ENCODE measurements around the gene VEGFD.

DNA sequence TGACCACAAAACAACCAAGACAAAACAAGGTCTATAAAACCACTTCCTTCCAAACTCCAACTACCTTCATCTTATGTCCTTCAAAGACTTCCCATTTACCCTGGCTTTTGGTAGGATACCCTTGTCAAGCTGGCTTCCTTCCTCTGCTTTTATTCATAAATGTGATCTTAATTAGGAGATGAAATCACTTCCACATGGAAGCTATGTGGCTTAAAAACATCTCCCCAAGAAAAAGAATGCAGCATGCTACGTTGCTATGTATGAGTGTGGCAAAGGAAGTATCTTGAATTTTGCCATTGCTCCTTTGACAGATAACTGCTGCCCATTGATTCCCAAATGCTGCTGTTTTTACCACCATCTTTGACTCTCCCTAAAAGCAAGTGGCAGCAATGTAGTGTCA, 46.4 kb upstream of the VEGFD start:
- no peak for TF ChIP-seq NFRKB (IDR thresholded peaks at IDR 0.05)
- TF ChIP-seq LEF1 (IDR thresholded peaks at IDR 0.05; ENCODE audit: borderline replicate concordance), result no peak
- no peak for TF ChIP-seq ELF4 (IDR thresholded peaks at IDR 0.05)
- no peak for TF ChIP-seq SUZ12 (IDR thresholded peaks at IDR 0.05)
- TF ChIP-seq SP1 (IDR thresholded peaks at IDR 0.05), result no peak
- no peak for TF ChIP-seq L3MBTL2 (conservative IDR thresholded peaks at IDR 0.05)
- TF ChIP-seq FOXM1 (IDR thresholded peaks at IDR 0.05; ENCODE audit: borderline replicate concordance), result no peak
- no peak for TF ChIP-seq ZNF384 (IDR thresholded peaks at IDR 0.05)
- TF ChIP-seq, protein P1, sequence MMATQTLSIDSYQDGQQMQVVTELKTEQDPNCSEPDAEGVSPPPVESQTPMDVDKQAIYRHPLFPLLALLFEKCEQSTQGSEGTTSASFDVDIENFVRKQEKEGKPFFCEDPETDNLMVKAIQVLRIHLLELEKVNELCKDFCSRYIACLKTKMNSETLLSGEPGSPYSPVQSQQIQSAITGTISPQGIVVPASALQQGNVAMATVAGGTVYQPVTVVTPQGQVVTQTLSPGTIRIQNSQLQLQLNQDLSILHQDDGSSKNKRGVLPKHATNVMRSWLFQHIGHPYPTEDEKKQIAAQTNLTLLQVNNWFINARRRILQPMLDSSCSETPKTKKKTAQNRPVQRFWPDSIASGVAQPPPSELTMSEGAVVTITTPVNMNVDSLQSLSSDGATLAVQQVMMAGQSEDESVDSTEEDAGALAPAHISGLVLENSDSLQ (IDR thresholded peaks at IDR 0.05), result no peak
- TF ChIP-seq FOXK2 (IDR thresholded peaks at IDR 0.05), result no peak
- TF ChIP-seq FOXA1 (IDR thresholded peaks at IDR 0.05), result no peak
